Lower leg skin (tissue), 4 donors: ENCODE results near the gene CAT. TPM values are rescaled to one million over a fixed set of nuclear protein-coding genes. Genes with fewer than 3 reads are reported as not detected.
A peak's percentile ranks its signal among the peaks of the same experiment; 100 is the strongest.

Source experiments
- DNase-seq, 2 donors: peaks; one replicate each; pipeline ENCODE4 v3.0.0-alpha.2; 2019; ENCODE audit warnings: low spot score in 2 of 2
- H3K4me3 ChIP-seq: fragments of 200-600 bp; sonication (generic); 2 replicates; pipeline ENCODE4 v1.5.1; 2017; ENCODE audit warnings: mild to moderate bottlenecking, low read depth; ENCODE audit not compliant: poor library complexity, severe bottlenecking
- POLR2A ChIP-seq, 2 donors: fragments of 450-650 bp; IDR thresholded peaks; one replicate each; pipeline ENCODE4 v1.6.1; 2016 to 2017; ENCODE audit warnings: antibody characterized with exemption in 2 of 2, mild to moderate bottlenecking in 1 of 2, moderate library complexity in 1 of 2
- WGBS, 2 donors: methylation state at CpG; one replicate each; pipeline ENCODE4 v1.1.5; 2018; 5-methylcytosine and 5-hydroxymethylcytosine counted together
- intact Hi-C: fragments of 100-400 bp; cut with DNase I; formaldehyde crosslinking; loops from one replicate; pipeline ENCODE4 v1.15.0; 2023; ENCODE audit warnings: low total_unique reads
- total RNA-seq, 4 donors: library from RNA; depleted of rRNA; stranded (reverse); fragments of >200 nt; gene quantifications; one replicate each; pipeline ENCODE4 v1.1.0, GENCODE V29; 2016
- TF ChIP-seq, protein P1 (sequence below), 3 donors: fragments of 450-650 bp; IDR thresholded peaks; one replicate each; pipeline ENCODE4 v1.5.1; 2016; ENCODE audit warnings: antibody characterized with exemption in 3 of 3, mild to moderate bottlenecking in 3 of 3, moderate library complexity in 2 of 3

The CAT gene
- total RNA-seq, 4 donors from 2014 or later, result 152 to 260 (median 186) TPM

- H3K4me3 ChIP-seq, result no peak overlapping the region
- intact Hi-C loops, result loop anchor here (10.0 kb wide), 2 partner anchors 118 to 318 kb away; no protein-coding TSS in a partner anchor
- peak; percentile 58 to 91 for DNase-seq
- 42% methylated on average over 8 of the region's 8 CpGs for WGBS, 2 donors
- no peak for TF ChIP-seq POLR2A (IDR thresholded peaks at IDR 0.05)
- TF ChIP-seq, protein P1, sequence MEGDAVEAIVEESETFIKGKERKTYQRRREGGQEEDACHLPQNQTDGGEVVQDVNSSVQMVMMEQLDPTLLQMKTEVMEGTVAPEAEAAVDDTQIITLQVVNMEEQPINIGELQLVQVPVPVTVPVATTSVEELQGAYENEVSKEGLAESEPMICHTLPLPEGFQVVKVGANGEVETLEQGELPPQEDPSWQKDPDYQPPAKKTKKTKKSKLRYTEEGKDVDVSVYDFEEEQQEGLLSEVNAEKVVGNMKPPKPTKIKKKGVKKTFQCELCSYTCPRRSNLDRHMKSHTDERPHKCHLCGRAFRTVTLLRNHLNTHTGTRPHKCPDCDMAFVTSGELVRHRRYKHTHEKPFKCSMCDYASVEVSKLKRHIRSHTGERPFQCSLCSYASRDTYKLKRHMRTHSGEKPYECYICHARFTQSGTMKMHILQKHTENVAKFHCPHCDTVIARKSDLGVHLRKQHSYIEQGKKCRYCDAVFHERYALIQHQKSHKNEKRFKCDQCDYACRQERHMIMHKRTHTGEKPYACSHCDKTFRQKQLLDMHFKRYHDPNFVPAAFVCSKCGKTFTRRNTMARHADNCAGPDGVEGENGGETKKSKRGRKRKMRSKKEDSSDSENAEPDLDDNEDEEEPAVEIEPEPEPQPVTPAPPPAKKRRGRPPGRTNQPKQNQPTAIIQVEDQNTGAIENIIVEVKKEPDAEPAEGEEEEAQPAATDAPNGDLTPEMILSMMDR (IDR thresholded peaks at IDR 0.05), result no peak
Observed at GRCh38 chr11:34492806-34493414, 54.2 kb downstream of the CAT start.

- 88 to 92% methylated on average over 8 of the region's 8 CpGs for WGBS, 2 donors
- DNase-seq, result peak in 1 of 2 donors; percentile 54
- H3K4me3 ChIP-seq, result no peak overlapping the region
- no peak for TF ChIP-seq POLR2A (IDR thresholded peaks at IDR 0.05)
- TF ChIP-seq, protein P1 (IDR thresholded peaks at IDR 0.05), result no peak
- intact Hi-C loops, result loop anchor here (10.0 kb wide), 2 partner anchors 119 to 319 kb away; no protein-coding TSS in a partner anchor
Observed at GRCh38 chr11:34493468-34493867, 54.7 kb downstream of the CAT start.

DNA sequence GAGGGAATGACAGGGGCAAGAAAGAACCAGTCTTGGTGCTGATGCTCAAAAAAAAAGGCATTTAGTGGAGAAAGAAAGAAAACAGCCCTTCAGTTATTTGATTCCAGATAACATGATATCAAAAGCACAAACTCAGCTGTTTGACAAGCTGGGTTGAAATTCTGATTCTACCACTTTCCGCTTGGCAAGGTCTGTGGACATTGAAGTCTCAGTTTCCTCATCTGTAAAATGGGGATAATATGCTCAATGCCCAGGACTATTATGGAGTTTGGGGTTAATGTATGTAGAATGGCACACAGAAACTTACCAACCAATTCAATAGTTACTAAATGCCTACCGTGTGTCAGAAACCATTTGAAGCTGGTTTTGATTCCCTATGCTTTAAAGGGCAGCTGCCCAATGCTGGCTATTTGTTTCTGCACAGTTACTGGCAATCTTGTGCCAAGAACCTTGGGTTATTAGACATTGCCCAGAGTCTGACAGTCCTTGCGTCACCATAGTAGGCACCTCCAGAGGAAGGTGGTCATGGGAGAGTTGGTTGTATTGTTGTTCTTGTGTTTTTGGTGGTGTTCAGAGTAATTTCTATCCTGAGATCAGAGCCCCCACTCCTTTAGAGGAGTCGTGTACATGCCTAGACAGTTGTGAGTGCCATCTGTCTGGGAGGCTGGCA is 55.3 kb downstream of the CAT start:
- intact Hi-C loops, result loop anchor here (10.0 kb wide), 2 partner anchors 119 to 319 kb away; no protein-coding TSS in a partner anchor
- TF ChIP-seq, protein P1 (IDR thresholded peaks at IDR 0.05), result no peak
- no peak for TF ChIP-seq POLR2A (IDR thresholded peaks at IDR 0.05)
- DNase-seq, result no peak
- WGBS, 2 donors, result 76 to 78% methylated on average over 4 of the region's 4 CpGs
- H3K4me3 ChIP-seq, result no peak overlapping the region

DNA sequence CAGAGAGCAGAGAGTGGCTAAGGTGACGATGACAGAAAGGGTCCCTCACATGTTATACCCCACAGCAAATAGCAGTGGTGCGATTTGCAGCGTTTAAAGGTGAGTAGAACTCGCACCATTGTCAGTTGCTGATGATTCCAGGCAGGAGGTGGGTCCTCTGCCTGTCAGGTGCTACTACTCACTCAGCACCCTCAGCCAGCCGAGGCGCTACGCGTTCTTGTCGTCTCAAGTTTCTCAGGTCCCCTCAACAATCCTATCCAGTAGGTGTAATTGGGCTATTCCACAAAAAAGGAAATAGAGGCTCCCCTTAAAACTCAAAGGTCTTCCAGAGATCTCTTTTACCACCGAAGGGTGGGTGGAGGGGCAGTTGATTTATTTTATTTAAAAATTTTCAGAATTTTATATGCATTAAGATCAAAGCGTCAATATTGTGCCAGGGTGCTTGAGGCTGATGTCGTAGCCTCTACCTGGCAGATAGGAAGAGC is 56.5 kb downstream of the CAT start:
- 91% methylated on average over 12 of the region's 12 CpGs for WGBS, 2 donors
- intact Hi-C loops, result loop anchor here (10.0 kb wide), 2 partner anchors 120 to 320 kb away; no protein-coding TSS in a partner anchor
- no peak overlapping the region for H3K4me3 ChIP-seq
- TF ChIP-seq, protein P1 (IDR thresholded peaks at IDR 0.05), result no peak
- TF ChIP-seq POLR2A (IDR thresholded peaks at IDR 0.05), result no peak
- no peak for DNase-seq

- DNase-seq, result peak in 1 of 2 donors; percentile 83
- 77 to 79% methylated on average over 26 of the region's 26 CpGs for WGBS, 2 donors
- H3K4me3 ChIP-seq, result no peak overlapping the region
- TF ChIP-seq, protein P1 (IDR thresholded peaks at IDR 0.05), result no peak
- TF ChIP-seq POLR2A (IDR thresholded peaks at IDR 0.05), result no peak
- intact Hi-C loops, result loop anchor here (10.0 kb wide), 2 partner anchors 121 to 321 kb away; no protein-coding TSS in a partner anchor
Observed at GRCh38 chr11:34495724-34496377, 57.1 kb downstream of the CAT start.
